GM19099 (cell line): ENCODE data around the gene MORC1.

Experiments
- POLR2A ChIP-seq: IDR thresholded peaks from 3 replicates; pipeline ENCODE4 v1.6.1; 2011; ENCODE audit warnings: low read depth; ENCODE audit not compliant: insufficient read length; ENCODE audit errors: extremely low read depth

MORC1 gene

GRCh38 chr3:109071350-109072142 is 46.4 kb downstream of the MORC1 start:
- no peak for TF ChIP-seq POLR2A

- no peak for TF ChIP-seq POLR2A
These were observed 47.7 kb downstream of the MORC1 start for GRCh38 chr3:109070211-109070610.

GRCh38 chr3:109066864-109067263 is 51.1 kb downstream of the MORC1 start:
- TF ChIP-seq POLR2A = no peak

GRCh38 chr3:109059264-109059663 is 58.7 kb downstream of the MORC1 start:
- no peak for TF ChIP-seq POLR2A

GRCh38 chr3:109057616-109058015 is 60.3 kb downstream of the MORC1 start:
- TF ChIP-seq POLR2A = no peak

GRCh38 chr3:109057056-109057455 is 60.9 kb downstream of the MORC1 start:
- TF ChIP-seq POLR2A = no peak

GRCh38 chr3:109050591-109051167 is 67.3 kb downstream of the MORC1 start:
- TF ChIP-seq POLR2A = no peak

GRCh38 chr3:109047366-109047765 is 70.6 kb downstream of the MORC1 start:
- no peak for TF ChIP-seq POLR2A

GRCh38 chr3:109045271-109046040 is 72.5 kb downstream of the MORC1 start:
- no peak for TF ChIP-seq POLR2A

GRCh38 chr3:109035082-109035481 is 82.9 kb downstream of the MORC1 start:
- no peak for TF ChIP-seq POLR2A

GRCh38 chr3:109033000-109033660 is 84.8 kb downstream of the MORC1 start:
- TF ChIP-seq POLR2A = no peak

GRCh38 chr3:109028753-109029152 is 89.2 kb downstream of the MORC1 start:
- TF ChIP-seq POLR2A = no peak

GRCh38 chr3:109026821-109027220 is 91.1 kb downstream of the MORC1 start:
- TF ChIP-seq POLR2A = no peak

GRCh38 chr3:109025896-109026295 is 92.0 kb downstream of the MORC1 start:
- TF ChIP-seq POLR2A = no peak

GRCh38 chr3:109023656-109024254 is 94.2 kb downstream of the MORC1 start:
- no peak for TF ChIP-seq POLR2A

- TF ChIP-seq POLR2A = no peak
These were observed 94.8 kb downstream of the MORC1 start for GRCh38 chr3:109023167-109023566.

- TF ChIP-seq POLR2A = no peak
These were observed 96.4 kb downstream of the MORC1 start for GRCh38 chr3:109021556-109021955.
